Natural killer cell treated with Interleukin-12 subunit alpha and Interleukin-12 subunit beta and Interleukin-15 and Interleukin-18, amount 100 ng/mL, for 72 hours (primary cell): ENCODE measurements around the gene MMRN2. TPM values are rescaled to one million over a fixed set of nuclear protein-coding genes. Genes with fewer than 3 reads are reported as not detected.
"Not testable (repeated sequence)": the region's sequence is repeated elsewhere in the genome, so short reads cannot be mapped to it uniquely, and the experiment has no call there.

Experiments used
- ATAC-seq, 2 donors: fragments of 150-1000 bp; cut with Tn5 transposase in 1 of 2; sonication (Bioruptor Pico), chemical (Tn5 transposase) in 1 of 2; 2 replicates each; pipeline ENCODE4 v1.10.0; 2021
- DNase-seq: peaks from one replicate; pipeline ENCODE4 v3.0.0; 2022; ENCODE audit warnings: low spot score
- H3K27ac Mint-ChIP-seq, 2 donors: 1 replicate in 1 of 2; 2 replicates in 1 of 2; pipeline ENCODE4 v1.8.0; 2022; ENCODE audit warnings: mixed read lengths in 2 of 2, mild to moderate bottlenecking in 1 of 2, moderate library complexity in 1 of 2
- H3K27me3 Mint-ChIP-seq, 2 donors: 1 replicate in 1 of 2; 2 replicates in 1 of 2; pipeline ENCODE4 v1.8.0; 2022; ENCODE audit warnings: mixed read lengths in 2 of 2
- H3K36me3 Mint-ChIP-seq: one replicate; pipeline ENCODE4 v1.8.0; 2022; ENCODE audit warnings: mixed read lengths
- H3K4me1 Mint-ChIP-seq, 2 donors: 1 replicate in 1 of 2; 2 replicates in 1 of 2; pipeline ENCODE4 v1.8.0; 2022; ENCODE audit warnings: low read depth in 2 of 2, mixed read lengths in 2 of 2, mild to moderate bottlenecking in 1 of 2
- H3K4me3 Mint-ChIP-seq: one replicate; pipeline ENCODE4 v1.8.0; 2022; ENCODE audit warnings: mixed read lengths
- H3K9me3 Mint-ChIP-seq: 2 replicates; pipeline ENCODE4 v1.8.0; 2022; ENCODE audit warnings: mixed read lengths
- total RNA-seq, 2 donors: library from RNA; stranded (reverse); gene quantifications; one replicate each; pipeline ENCODE4 v1.2.3, GENCODE V29; 2022

MMRN2 gene
- not detected for total RNA-seq

- no peak within 1 kb of the TSS for H3K27ac Mint-ChIP-seq
- H3K9me3 Mint-ChIP-seq = no peaks in the 10 kb centered on the region
- H3K4me3 Mint-ChIP-seq = no peak within 1 kb of the TSS
- DNase-seq = no peak
- peaks cover under 1% of the 10 kb centered on the region for H3K36me3 Mint-ChIP-seq
- H3K4me1 Mint-ChIP-seq = no peaks in the 10 kb centered on the region
- no peaks in the 10 kb centered on the region for H3K27me3 Mint-ChIP-seq
- ATAC-seq = no peak
Measured at GRCh38 chr10:86957471-86958115, at the start of gene MMRN2. TSS of gene MMRN2 (minus strand) at chr10:86957615. CDS start at chr10:86957541, 74 bp downstream.

GRCh38 chr10:87007124-87007523, 49.7 kb upstream of the MMRN2 start:
- H3K27ac Mint-ChIP-seq, H3K4me3 Mint-ChIP-seq, H3K36me3 Mint-ChIP-seq, H3K27me3 Mint-ChIP-seq, H3K9me3 Mint-ChIP-seq, H3K4me1 Mint-ChIP-seq, DNase-seq, ATAC-seq: not testable (repeated sequence)

- Mint-ChIP-seq H3K27ac (no peak overlapping the region), H3K36me3 (no peaks in the 10 kb centered on the region), H3K4me3 (no peak overlapping the region), H3K4me1 (no peaks in the 10 kb centered on the region), H3K27me3 (no peaks in the 10 kb centered on the region), H3K9me3 (no peaks in the 10 kb centered on the region)
- ATAC-seq (no peak), DNase-seq (no peak)
Measured at GRCh38 chr10:87000491-87000890, 43.1 kb upstream of the MMRN2 start.

- not testable (repeated sequence) for DNase-seq, H3K27me3 Mint-ChIP-seq, H3K36me3 Mint-ChIP-seq, H3K4me3 Mint-ChIP-seq, H3K4me1 Mint-ChIP-seq, H3K9me3 Mint-ChIP-seq, H3K27ac Mint-ChIP-seq, ATAC-seq
Measured at GRCh38 chr10:86999802-87000403, 42.5 kb upstream of the MMRN2 start.

GRCh38 chr10:86992929-86993328, 35.5 kb upstream of the MMRN2 start:
- no peak overlapping the region for H3K4me3 Mint-ChIP-seq
- no peaks in the 10 kb centered on the region for H3K4me1 Mint-ChIP-seq
- no peaks in the 10 kb centered on the region for H3K9me3 Mint-ChIP-seq
- no peak for ATAC-seq
- no peaks in the 10 kb centered on the region for H3K36me3 Mint-ChIP-seq
- H3K27me3 Mint-ChIP-seq = peaks cover 20 to 31% of the 10 kb centered on the region in 2 donors
- no peak overlapping the region for H3K27ac Mint-ChIP-seq
- no peak for DNase-seq

- peaks cover 22 to 36% of the 10 kb centered on the region in 2 donors for H3K27me3 Mint-ChIP-seq
- no peak for ATAC-seq
- no peak overlapping the region for H3K27ac Mint-ChIP-seq
- H3K4me1 Mint-ChIP-seq = no peaks in the 10 kb centered on the region
- no peaks in the 10 kb centered on the region for H3K36me3 Mint-ChIP-seq
- H3K4me3 Mint-ChIP-seq = no peak overlapping the region
- no peak for DNase-seq
- no peaks in the 10 kb centered on the region for H3K9me3 Mint-ChIP-seq
Measured at GRCh38 chr10:86992456-86992855, 35.0 kb upstream of the MMRN2 start.

GRCh38 chr10:86991362-86991761, 33.9 kb upstream of the MMRN2 start:
- ATAC-seq, DNase-seq, H3K27ac Mint-ChIP-seq, H3K9me3 Mint-ChIP-seq, H3K36me3 Mint-ChIP-seq, H3K4me3 Mint-ChIP-seq, H3K4me1 Mint-ChIP-seq: not testable (repeated sequence)
- H3K27me3 Mint-ChIP-seq = peaks cover 25 to 40% of the 10 kb centered on the region in 2 donors

- no peak overlapping the region for H3K27ac Mint-ChIP-seq
- ATAC-seq (no peak), DNase-seq (no peak)
- no peaks in the 10 kb centered on the region for H3K4me1 Mint-ChIP-seq
- H3K9me3 Mint-ChIP-seq = no peaks in the 10 kb centered on the region
- H3K36me3 Mint-ChIP-seq = no peaks in the 10 kb centered on the region
- no peak overlapping the region for H3K4me3 Mint-ChIP-seq
- peaks cover 25 to 46% of the 10 kb centered on the region in 2 donors for H3K27me3 Mint-ChIP-seq
Measured at GRCh38 chr10:86988520-86988919, 31.1 kb upstream of the MMRN2 start.

GRCh38 chr10:86984498-86984897, 27.1 kb upstream of the MMRN2 start:
- not testable (repeated sequence) for ATAC-seq, H3K27ac Mint-ChIP-seq, DNase-seq, H3K4me3 Mint-ChIP-seq, H3K36me3 Mint-ChIP-seq, H3K4me1 Mint-ChIP-seq, H3K9me3 Mint-ChIP-seq
- H3K27me3 Mint-ChIP-seq = peaks cover 27 to 31% of the 10 kb centered on the region in 2 donors

GRCh38 chr10:86981716-86982115, 24.3 kb upstream of the MMRN2 start:
- H3K36me3 Mint-ChIP-seq = no peaks in the 10 kb centered on the region
- no peaks in the 10 kb centered on the region for H3K4me1 Mint-ChIP-seq
- no peak for DNase-seq
- H3K27me3 Mint-ChIP-seq = peaks cover 8 to 17% of the 10 kb centered on the region in 2 donors
- H3K4me3 Mint-ChIP-seq = no peak overlapping the region
- no peaks in the 10 kb centered on the region for H3K9me3 Mint-ChIP-seq
- no peak overlapping the region for H3K27ac Mint-ChIP-seq
- ATAC-seq = no peak

- ATAC-seq, H3K27ac Mint-ChIP-seq, H3K36me3 Mint-ChIP-seq, H3K4me3 Mint-ChIP-seq, H3K4me1 Mint-ChIP-seq, DNase-seq, H3K9me3 Mint-ChIP-seq: not testable (repeated sequence)
- H3K27me3 Mint-ChIP-seq = peaks cover 3 to 17% of the 10 kb centered on the region in 2 donors
Measured at GRCh38 chr10:86981020-86981419, 23.6 kb upstream of the MMRN2 start.

- Mint-ChIP-seq H3K27ac (no peak overlapping the region), H3K36me3 (no peaks in the 10 kb centered on the region), H3K4me3 (no peak overlapping the region), H3K9me3 (no peaks in the 10 kb centered on the region), H3K4me1 (no peaks in the 10 kb centered on the region), H3K27me3 (peaks cover 0 to 17% of the 10 kb centered on the region in 2 donors)
- DNase-seq (no peak), ATAC-seq (peak in 1 of 2 donors; percentile 28)
Measured at GRCh38 chr10:86979977-86980448, 22.6 kb upstream of the MMRN2 start.

GRCh38 chr10:86979296-86979818, 21.9 kb upstream of the MMRN2 start:
- peaks cover 0 to 22% of the 10 kb centered on the region in 2 donors for H3K27me3 Mint-ChIP-seq

GRCh38 chr10:86978457-86978856, 21.0 kb upstream of the MMRN2 start:
- not testable (repeated sequence) for H3K4me1 Mint-ChIP-seq, H3K36me3 Mint-ChIP-seq, H3K4me3 Mint-ChIP-seq, DNase-seq, ATAC-seq, H3K9me3 Mint-ChIP-seq, H3K27ac Mint-ChIP-seq
- H3K27me3 Mint-ChIP-seq = peaks cover 0 to 24% of the 10 kb centered on the region in 2 donors

More at GRCh38 chr10:86979296-86979818, 21.9 kb upstream of the MMRN2 start:
- Mint-ChIP-seq H3K4me3 (no peak overlapping the region), H3K4me1 (no peaks in the 10 kb centered on the region), H3K9me3 (no peaks in the 10 kb centered on the region), H3K27ac (no peak overlapping the region), H3K36me3 (no peaks in the 10 kb centered on the region)
- no peak for ATAC-seq
- no peak for DNase-seq
